Astrocyte (in vitro differentiated cells and primary cell): ENCODE results near the gene ALX4.

Experiments
- CTCF ChIP-seq: IDR thresholded peaks from 2 replicates; pipeline ENCODE4 v1.5.1; 2011; ENCODE audit warnings: low read depth, mild to moderate bottlenecking, inconsistent platforms, low read length, moderate library complexity; ENCODE audit not compliant: insufficient read depth
- EZH2 ChIP-seq: IDR thresholded peaks from 2 replicates; pipeline ENCODE4 v1.6.1; 2012; ENCODE audit warnings: mild to moderate bottlenecking, low read length, inconsistent platforms; ENCODE audit not compliant: insufficient read depth

- no peak for TF ChIP-seq CTCF
- TF ChIP-seq EZH2 = no peak
These were observed 17.8 kb upstream of the ALX4 start for GRCh38 chr11:44327730-44328129.
